ENCODE results near the gene LGALS9.
"Not testable (repeated sequence)": the region's sequence is repeated elsewhere in the genome, so short reads cannot be mapped to it uniquely, and the experiment has no call there.

LGALS9 gene

DNA sequence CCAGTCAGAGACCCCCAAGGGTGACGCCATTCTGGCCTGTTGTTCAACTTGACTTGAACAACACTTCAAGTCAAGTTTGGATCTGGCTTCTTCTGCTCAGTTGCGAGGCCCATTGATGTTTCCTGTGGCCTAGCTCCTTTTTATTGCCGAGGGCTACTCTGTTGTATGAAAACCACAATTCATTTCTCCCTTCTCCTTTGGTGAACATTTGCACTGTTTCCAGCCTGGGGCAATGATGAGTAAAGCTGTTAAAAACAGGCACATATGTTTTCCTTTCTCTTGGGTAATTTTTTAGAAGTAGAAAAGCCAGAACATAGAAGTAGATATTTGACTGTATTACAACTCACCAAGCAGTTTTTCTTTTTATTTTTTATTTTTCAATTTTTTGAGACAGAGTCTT, 1.7 kb upstream of the LGALS9 start:
- DNase-seq (ENCODE audit: low read depth, low spot score): not testable (repeated sequence)

DNA sequence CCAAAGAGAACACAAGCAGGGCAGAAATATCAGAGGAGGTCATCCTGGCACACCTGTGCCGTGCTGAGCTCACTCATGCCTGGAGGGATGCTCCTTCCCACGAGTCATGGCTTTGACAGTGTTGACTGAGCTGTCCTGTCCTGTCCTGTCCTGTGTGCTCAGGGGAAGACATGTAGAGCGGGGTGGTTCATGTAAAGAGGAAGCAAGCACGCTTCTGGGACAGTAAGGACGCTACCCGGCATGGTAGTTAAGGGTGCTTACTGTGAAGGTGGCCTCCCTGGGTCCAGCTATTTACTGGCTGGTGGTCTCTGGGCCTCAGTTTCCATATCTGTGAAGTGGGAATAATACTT, 398 bp downstream of the LGALS9 start:
- DNase-seq (ENCODE audit: low read depth, low spot score): no peak

DNA sequence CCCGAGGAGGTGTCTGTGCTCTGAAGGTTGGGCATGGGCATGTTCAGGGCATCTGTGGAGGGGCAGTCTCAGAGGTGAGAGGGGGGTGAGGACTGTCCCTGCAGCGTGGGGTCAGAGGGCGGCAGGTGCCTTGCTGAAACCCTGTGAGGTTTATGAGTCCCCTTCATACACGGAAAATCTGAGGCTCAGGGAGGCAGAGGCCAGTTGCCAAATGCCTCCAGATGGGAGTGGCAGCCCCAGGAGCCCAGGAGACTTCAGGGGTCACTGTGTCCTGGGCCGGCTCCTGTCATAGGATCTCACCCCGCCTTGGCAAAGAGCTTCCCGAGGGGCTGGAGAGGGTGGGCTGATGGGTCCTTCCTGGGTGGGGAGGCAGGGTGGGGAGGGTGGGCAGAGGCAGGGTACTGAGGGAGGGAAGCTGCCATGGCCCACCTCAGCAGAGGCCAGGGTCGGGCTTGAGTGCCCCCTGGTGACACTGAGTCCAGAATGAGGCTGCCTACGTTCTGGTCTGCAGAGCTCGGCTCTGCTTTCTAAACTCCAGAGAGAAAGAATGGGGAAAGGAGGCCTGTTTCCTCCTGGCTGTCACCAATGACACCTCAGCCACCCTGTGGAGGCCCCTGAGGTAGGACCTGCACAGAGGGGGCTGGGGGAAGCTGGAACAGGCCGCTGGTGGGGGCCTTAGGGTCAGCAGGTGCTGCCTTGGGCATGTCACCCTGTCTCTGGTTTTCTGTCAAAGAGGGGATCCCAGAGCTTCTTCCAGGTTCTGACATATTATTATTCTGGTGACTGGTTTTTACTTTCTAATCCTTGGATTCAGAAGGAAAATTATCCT, 1.1 kb downstream of the LGALS9 start:
- DNase-seq (ENCODE audit: low read depth, low spot score): no peak

DNA sequence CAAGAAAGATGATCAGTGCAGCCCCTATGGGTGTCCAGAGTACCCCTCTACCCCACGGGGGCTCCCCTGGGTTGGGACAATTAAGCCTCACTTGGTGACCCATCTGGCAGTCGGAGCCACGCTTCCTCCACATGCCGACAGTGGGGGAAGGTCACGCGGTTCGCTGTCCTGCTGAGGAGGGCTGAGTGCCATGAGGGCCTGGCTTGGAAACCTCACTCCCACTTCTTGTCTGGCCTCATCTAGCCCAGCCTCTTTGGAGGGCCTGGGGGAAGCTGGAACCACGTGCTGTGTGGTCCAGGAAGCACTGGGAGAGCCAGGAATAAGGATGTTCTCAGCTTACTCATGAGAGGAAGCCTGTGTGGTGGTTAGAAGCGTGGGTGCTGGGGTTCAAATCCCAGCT, 1.8 kb downstream of the LGALS9 start:
- DNase-seq (ENCODE audit: low read depth, low spot score): not testable (repeated sequence)

DNA sequence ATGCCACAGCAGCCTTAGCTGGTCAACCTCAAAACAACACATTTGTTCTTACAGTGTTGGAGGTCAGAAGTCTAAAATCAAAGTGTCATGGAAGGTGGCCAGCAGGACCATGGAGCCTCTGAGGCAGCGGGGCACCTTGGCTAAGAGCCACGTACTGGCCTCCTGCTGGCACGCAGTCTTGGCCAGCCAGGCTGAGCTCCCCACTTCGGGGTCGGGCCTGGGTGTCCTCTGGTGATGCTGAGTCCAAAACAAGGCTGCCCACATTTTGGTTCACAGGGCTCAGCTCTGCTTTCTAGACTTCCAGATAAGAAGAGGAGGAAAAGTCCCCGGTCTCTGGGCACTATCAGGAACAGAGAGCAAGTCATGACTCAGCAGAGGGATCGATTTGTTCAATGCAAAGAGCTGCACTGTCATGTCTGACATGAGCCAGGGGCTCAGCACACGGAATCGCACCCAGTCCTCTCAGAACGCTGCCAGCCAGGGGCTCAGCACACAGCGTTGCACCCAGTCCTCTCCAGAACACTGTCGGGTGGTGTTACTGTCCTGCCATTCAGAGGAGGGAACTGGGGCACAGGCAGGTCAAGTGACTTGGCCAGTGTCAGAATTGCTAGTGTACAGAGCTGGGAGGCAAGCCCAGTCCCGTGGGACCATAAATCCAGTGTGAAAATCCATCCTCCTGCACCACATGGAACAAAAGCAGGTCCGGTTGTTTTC, 2.5 kb downstream of the LGALS9 start:
- no peak for DNase-seq (ENCODE audit: low read depth, low spot score)

DNA sequence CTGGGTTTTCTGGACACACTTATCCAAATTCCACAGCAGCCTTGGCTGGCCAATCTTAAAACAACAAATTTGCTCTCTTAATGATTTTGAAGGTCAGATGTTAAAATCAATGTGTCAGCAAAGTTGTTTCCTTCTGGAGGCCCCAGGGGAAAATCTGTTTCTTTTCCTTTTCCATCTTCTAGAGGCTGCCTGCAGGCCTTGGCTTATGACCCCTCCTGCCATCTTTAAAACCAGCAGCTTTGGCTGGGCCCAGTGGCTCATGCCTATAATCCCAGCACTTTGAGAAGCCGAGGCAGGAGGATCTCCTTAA, 3.0 kb downstream of the LGALS9 start:
- no peak for DNase-seq (ENCODE audit: low read depth, low spot score)

DNA sequence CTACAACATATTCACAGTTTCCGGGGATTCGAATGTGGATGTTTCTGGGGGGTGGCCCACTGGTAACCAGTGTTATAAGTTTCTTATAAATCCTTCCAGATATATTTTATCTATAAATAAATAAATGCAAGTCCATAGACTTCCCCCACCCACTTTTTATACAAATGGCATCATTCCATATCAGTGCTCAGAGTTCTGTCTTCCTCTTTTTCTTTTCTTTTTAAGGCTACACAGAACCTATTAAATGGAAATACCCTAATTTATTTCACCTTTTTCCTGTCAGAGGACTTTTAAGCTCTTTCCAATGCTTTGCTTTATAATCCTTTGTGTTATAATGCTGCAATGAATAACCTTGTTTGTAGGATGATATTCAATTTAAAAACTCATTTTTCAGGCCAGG, 3.8 kb downstream of the LGALS9 start:
- DNase-seq (ENCODE audit: low read depth, low spot score): no peak

DNA sequence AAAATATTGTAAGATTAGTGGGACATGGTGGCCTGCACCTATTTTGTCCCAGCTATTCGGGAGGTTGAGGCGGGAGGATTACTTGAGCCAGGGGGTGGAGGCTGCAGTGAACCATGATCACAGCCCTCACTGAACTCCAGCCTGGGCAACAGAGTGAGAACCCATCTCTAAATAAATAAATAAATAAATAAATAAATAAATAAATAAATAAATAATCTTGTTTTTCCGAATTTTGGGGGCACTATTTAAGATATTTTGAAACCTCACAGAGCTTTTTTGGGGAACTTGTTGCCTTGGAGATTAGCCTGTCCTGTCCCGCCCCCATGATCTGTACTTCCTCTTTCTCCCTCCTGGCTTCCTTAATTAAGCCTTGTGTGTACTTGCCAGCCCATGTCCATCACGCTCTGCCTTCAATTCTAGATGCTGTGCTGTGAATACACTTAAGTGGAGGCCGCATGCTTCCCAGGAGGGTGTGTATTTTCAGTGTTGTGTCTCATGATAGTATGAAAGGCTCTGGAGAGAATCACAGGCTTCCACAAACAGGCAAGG, 4.4 kb downstream of the LGALS9 start:
- DNase-seq (ENCODE audit: low read depth, low spot score): no peak

DNA sequence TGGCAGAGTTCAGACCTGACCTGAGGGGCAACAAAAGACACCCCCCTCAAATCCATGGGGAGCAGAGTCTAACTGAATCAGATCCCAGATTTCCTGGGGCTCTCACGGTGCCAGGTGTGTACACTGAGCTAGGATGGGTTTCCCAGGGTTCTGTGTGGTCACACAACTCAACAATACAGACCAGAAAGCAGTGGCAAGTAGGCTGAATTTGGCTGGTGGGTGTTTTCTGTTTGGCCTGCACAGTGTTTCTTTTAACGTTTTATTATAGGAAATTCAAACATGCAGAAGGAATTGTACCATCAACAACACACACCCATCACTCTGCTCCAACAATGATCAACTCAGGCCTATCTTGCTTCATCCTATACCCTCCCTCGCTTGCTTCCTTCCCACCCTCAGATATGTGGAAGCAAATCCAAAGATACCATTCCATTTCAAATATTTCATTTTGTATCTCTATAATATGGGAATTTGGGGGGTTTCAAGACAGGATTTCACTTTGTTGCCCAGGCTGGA, 5.1 kb downstream of the LGALS9 start:
- DNase-seq (ENCODE audit: low read depth, low spot score): not testable (repeated sequence)

DNA sequence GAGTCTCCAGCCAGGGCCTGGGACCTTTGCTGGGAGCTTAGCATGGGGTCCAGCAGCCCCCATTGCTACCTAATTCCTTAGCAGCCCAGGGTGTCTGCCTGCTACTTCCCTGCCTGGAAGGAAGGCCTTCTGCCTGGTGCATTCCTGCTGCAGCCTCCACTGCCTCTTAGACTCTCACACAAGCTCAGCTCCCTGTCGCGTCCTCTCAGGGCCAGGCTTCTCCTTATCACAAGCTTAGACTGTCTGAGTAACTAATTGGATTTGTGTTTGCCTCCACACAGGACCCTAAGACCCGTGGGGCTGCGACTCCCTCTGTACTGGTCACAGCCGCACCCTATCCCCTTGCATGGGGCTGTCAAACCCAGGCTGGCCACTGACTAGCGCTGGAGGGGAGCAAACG, 6.8 kb downstream of the LGALS9 start:
- not testable (repeated sequence) for DNase-seq (ENCODE audit: low read depth, low spot score)

DNA sequence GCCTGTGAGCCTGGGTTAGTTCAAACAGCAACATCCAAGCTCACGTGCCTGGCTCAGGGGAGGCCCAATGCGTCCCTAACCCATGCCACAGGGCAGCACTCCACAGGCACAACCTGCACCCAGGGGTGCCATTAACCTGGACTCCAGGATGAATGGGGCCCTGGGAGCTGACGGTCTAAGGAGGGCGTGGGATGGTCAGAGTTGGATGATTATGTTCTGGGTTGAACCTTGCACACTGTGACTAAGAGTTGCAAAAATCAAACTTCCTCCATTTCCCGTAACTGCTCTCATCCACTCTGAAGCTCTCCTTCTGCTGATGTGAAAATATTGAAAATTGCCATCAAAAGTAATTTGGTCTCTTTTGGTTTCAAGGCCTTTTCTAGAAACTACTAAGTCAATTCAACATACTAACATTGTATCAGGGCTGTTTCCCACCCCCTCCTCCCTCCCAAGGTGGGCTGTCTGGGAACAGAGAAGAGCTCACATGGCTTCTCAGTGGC, 7.5 kb downstream of the LGALS9 start:
- DNase-seq (ENCODE audit: low read depth, low spot score): not testable (repeated sequence)

DNA sequence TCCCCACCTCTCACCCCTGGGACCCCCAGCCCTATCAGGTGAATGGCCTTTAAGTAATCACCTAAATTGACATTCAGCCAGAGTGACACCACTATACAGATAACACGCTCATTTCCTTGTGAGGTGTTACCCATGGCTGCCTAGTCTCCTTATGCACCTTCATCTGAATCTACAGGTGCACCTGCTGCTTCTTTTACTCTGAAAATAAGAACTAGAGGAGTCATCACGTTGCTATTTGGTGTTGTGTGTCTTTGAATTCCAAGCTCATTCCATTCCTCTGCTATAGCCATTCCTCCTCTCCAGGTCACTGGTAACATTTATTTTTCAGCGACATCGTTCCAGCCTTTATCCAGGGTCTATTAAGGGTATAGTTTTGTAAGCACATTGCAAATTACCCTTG, 9.8 kb downstream of the LGALS9 start:
- DNase-seq (ENCODE audit: low read depth, low spot score): no peak

DNA sequence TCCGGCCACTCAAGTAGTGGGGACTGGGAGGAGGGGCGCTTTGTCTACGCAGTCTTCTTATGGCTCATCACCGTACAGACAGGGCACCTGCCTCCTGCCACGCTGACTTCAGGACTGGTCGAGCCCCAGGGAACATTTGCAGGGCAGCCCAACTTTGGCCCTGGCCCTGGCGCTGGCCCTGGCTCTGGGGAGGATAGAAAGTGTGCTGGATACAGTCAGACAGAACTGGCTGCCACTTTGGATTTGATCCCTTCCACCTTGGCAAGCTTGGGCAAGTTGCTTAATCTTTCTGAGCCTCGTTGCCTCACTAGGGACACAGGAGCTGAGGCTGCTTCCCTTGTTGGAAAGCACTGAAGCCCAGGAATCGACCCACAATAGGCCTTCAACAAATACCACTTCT, 13.6 kb downstream of the LGALS9 start:
- no peak for DNase-seq (ENCODE audit: low read depth, low spot score)

DNA sequence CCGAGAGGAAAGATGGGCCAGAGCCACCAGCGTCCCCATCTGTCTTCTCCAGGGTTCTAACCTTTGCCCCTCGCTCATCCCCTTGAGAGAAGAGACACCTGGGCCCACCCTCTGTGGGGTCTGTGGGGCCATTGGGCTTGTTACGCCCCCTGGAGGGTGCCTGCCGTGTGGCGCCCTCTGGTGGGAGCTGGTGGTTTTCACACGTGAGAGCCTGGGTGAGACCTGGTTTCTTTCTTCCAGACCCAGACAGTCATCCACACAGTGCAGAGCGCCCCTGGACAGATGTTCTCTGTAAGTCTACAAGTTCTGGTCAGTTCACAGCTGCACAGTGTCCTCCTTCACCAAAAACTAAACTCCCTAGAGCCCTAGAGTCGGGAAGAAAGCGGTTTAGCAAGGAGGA, 14.6 kb downstream of the LGALS9 start:
- DNase-seq (ENCODE audit: low read depth, low spot score): not testable (repeated sequence)

DNA sequence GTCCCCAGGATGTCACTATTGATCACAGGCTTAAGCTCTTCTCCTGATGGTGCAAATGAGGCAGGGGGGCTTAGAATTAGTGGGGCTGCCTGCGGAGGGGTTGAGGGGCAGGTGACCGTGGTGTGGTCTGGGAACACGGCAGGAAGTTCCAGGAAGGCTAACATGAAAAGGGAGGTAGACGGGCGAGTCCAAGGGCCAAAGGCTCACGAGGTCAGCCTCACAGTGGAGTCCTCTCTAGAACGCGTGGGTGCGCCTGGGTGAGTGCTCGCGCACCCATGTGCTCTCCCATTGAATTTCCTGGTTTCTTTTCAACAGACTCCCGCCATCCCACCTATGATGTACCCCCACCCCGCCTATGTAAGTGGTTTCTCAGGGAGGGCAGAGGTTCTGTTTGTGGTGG, 15.2 kb downstream of the LGALS9 start:
- no peak for DNase-seq (ENCODE audit: low read depth, low spot score)

DNA sequence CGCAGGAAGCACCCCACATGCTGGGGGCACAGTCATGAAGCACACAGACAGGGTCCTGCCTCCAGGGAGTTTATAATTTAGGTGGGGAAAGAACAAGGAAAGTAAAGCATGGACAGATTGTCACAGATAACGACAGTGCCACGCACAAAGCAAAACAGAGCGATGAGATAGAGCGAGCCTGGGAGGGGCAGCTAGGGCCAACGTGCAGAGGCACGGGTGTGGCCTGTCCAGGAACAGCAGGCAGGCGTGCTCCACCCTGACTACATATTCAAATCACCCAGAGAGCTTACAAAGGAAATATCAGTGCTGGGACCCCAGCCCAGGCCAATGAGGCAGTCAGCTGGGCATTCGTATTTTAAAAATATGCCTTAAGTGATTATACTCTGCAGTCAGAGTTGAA, 16.8 kb downstream of the LGALS9 start:
- no peak for DNase-seq (ENCODE audit: low read depth, low spot score)

DNA sequence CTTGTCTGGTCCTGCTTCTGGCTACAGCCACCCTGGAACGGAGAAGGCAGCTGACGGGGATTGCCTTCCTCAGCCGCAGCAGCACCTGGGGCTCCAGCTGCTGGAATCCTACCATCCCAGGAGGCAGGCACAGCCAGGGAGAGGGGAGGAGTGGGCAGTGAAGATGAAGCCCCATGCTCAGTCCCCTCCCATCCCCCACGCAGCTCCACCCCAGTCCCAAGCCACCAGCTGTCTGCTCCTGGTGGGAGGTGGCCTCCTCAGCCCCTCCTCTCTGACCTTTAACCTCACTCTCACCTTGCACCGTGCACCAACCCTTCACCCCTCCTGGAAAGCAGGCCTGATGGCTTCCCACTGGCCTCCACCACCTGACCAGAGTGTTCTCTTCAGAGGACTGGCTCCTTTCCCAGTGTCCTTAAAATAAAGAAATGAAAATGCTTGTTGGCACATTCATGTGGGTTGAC, 18.2 kb downstream of the LGALS9 start:
- DNase-seq (ENCODE audit: low read depth, low spot score): not testable (repeated sequence)

DNA sequence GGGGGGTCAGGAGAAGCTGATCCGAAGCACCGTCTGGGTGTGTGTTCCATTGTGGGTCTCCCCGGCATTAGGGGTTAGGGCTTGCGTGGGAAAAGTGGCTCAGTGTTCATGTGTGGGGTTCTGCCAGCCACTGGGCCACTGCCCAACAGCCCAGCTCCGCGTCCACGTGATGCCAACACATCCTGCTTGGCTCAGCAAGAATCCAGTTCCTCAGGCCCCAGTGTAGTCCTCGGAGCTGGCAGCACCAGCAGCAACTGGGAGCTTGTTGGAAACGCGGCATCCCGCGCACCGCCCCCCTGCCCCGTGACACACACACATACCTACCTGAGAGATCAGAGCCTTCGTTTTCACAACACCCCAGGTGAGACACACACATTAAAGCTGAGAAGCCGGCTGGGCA, 18.9 kb downstream of the LGALS9 start:
- DNase-seq (ENCODE audit: low read depth, low spot score): no peak

DNA sequence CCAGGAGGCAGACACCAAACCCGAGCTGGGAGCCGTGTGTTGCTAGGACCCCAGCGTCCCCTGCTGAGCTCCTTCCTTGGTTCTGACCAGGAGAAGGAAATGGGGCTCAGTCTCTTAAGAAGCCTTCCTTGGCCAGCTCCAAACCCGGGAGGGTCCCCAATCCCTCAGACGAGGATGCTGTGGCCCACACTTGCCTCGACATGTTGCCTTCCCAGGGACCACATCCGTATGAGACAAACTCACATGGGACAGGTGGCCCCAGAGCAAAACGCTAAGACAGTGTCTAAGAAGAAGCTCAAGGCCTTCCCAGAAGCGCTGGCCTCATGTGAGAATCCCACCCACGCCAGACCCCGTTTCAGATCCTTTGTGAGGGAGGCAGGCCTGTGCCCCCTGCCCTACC, 19.8 kb downstream of the LGALS9 start:
- no peak for DNase-seq (ENCODE audit: low read depth, low spot score)

DNA sequence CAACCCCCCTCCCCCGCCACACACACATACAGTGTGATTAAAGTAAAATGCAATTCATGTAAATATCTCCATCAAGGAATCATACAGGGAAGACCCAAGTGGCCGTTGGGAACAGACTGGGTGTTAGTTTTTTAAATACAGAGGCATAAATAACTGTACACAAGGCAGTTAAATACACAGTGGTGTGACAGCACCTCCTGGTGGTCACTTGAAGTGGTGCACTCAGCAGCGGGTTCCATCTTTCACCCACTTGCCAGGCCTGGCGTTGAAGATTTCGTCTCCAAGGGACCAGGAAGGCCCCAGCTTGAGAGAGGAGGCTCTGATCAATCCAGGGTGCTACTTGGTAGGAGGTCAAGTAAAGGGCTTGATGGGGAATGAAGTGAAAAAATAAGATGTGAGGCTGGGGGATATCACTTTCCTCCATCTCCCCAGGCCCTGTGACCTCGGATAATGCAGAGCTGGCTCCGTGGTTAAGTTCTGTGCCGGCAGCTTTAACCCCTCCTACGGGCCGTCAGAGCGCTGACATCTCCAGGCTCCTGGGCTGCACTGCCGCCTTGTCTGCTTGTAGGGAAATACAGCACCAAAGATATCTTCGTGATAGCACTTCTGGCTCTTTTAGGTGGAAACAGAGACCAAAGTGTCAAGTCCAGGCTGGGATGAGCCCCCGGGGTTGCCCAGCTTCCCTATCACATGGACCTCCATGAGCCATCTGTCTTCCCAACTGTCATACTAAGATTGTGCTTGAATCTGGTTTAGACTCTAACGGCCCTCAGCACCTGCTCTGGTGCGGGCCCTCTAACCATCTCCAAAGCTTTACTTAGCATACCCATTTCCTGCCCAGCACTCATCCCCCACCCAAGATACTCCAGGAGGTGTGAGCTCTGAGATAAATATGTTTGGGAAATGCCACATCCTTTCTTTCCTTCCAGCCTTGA, 20.7 kb downstream of the LGALS9 start:
- DNase-seq (ENCODE audit: low read depth, low spot score): peak; percentile 42

DNA sequence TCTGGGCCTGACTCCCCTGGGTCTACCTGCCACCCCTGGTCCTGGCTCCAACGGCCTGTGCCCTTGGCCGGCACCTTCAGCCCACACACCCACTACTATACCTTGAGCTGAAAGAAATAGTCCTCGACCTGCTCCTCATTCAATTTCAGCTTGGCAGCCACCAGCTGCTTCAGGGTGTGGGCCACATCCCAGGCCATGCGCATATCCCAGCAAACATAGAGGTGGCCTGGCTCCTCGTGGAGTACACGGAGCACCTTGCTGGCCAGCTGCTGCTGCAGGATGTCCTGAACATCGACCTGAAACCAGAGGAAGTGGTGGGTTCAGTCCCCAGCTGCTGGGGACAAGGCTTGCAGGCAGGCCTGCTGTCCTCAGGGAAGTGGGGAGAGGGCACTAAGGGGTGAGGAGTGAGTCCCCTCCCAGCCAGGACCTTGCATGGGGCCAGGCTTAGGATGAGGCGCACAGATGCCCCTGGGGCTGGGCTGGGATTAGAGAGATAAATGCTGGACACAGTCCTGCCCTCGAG, 22.5 kb downstream of the LGALS9 start:
- DNase-seq (ENCODE audit: low read depth, low spot score): not testable (repeated sequence)

Measured in activated CD4-positive, CD25-positive, alpha-beta regulatory T cell treated with anti-CD3 and anti-CD28 coated beads, Interleukin-2, amount 50 U/mL, for 16 hours (primary cell).